Stomach (tissue), 4 donors: ENCODE data around the gene UBXN7.
"Not testable (repeated sequence)": the region's sequence is repeated elsewhere in the genome, so short reads cannot be mapped to it uniquely, and the experiment has no call there.

Source experiments
- CTCF ChIP-seq, 7 experiments: fragments of 450-650 bp in 4 of 7; fragments of 200-600 bp in 3 of 7; sonication (generic) in 3 of 7; IDR thresholded peaks; one replicate each; pipeline ENCODE4 v1.5.1; 2016 to 2019; ENCODE audit warnings: antibody characterized with exemption in 7 of 7, control low read depth in 2 of 7, mild to moderate bottlenecking in 1 of 7
- EP300 ChIP-seq: sonication (generic); formaldehyde crosslinking; IDR thresholded peaks from one replicate; pipeline ENCODE4 v1.6.1; 2017; ENCODE audit warnings: antibody characterized with exemption
- POLR2A ChIP-seq, 4 donors: fragments of 450-650 bp; IDR thresholded peaks; one replicate each; pipeline ENCODE4 v1.6.1; 2016; ENCODE audit warnings: antibody characterized with exemption in 4 of 4, control low read depth in 2 of 4, mild to moderate bottlenecking in 1 of 4, moderate library complexity in 1 of 4
- POLR2AphosphoS5 ChIP-seq, 3 donors: sonication (generic); formaldehyde crosslinking; IDR thresholded peaks; one replicate each; pipeline ENCODE4 v1.6.1; 2016; ENCODE audit warnings: antibody characterized with exemption in 3 of 3

GRCh38 chr3:196302960-196303359 lies 129.3 kb downstream of the UBXN7 start:
- TF ChIP-seq CTCF (IDR thresholded peaks at IDR 0.05); EP300; POLR2AphosphoS5 (IDR thresholded peaks at IDR 0.05); POLR2A (IDR thresholded peaks at IDR 0.05): not testable (repeated sequence)
